HEK293 (cell line): Measurements from ENCODE around the gene BTRC.

Source experiments
- BCL11A ChIP-seq: fragments of 450-650 bp; formaldehyde crosslinking; IDR thresholded peaks from 2 replicates; pipeline ENCODE4 v1.5.1; 2016; ENCODE audit warnings: low read depth, missing biosample characterization, missing genetic modification characterization
- GLIS1 ChIP-seq: fragments of 450-650 bp; formaldehyde crosslinking; IDR thresholded peaks from 2 replicates; pipeline ENCODE4 v1.5.1; 2016; ENCODE audit warnings: missing biosample characterization, missing genetic modification characterization
- PRDM1 ChIP-seq: fragments of 450-650 bp; formaldehyde crosslinking; IDR thresholded peaks from 2 replicates; pipeline ENCODE4; 2016; ENCODE audit warnings: missing biosample characterization, missing genetic modification characterization
- SP2 ChIP-seq: fragments of 450-650 bp; formaldehyde crosslinking; IDR thresholded peaks from 2 replicates; pipeline ENCODE4 v1.5.1; 2016; ENCODE audit warnings: missing biosample characterization, missing genetic modification characterization
- ZNF157 ChIP-seq: fragments of 450-650 bp; formaldehyde crosslinking; IDR thresholded peaks from 2 replicates; pipeline ENCODE4 v1.5.1; 2016; ENCODE audit warnings: missing biosample characterization, missing genetic modification characterization
- ZNF324 ChIP-seq: fragments of 450-650 bp; formaldehyde crosslinking; IDR thresholded peaks from 2 replicates; pipeline ENCODE4 v1.5.1; 2016; ENCODE audit warnings: missing biosample characterization, missing genetic modification characterization
- ZNF366 ChIP-seq: fragments of 450-650 bp; formaldehyde crosslinking; conservative IDR thresholded peaks from 2 replicates; pipeline ENCODE4 v1.5.1; 2016; ENCODE audit warnings: missing biosample characterization, missing genetic modification characterization
- ZNF629 ChIP-seq: fragments of 450-650 bp; formaldehyde crosslinking; IDR thresholded peaks from 2 replicates; pipeline ENCODE4 v1.5.1; 2017; ENCODE audit warnings: missing biosample characterization, missing genetic modification characterization
- ZNF654 ChIP-seq: fragments of 450-650 bp; formaldehyde crosslinking; IDR thresholded peaks from 2 replicates; pipeline ENCODE4 v1.5.1; 2016; ENCODE audit warnings: low read depth, missing biosample characterization, missing genetic modification characterization
- ZNF785 ChIP-seq: fragments of 450-650 bp; formaldehyde crosslinking; IDR thresholded peaks from 2 replicates; pipeline ENCODE4 v1.5.1; 2016; ENCODE audit warnings: missing biosample characterization, missing genetic modification characterization
- ZNF843 ChIP-seq: fragments of 450-650 bp; formaldehyde crosslinking; IDR thresholded peaks from 2 replicates; pipeline ENCODE4 v1.5.1; 2016; ENCODE audit warnings: missing biosample characterization, missing genetic modification characterization
- TF ChIP-seq, protein P1 (sequence below): fragments of 450-650 bp; formaldehyde crosslinking; IDR thresholded peaks from 2 replicates; pipeline ENCODE4 v1.5.1; 2017; ENCODE audit warnings: missing biosample characterization, missing genetic modification characterization
- TF ChIP-seq, protein P2 (sequence below): fragments of 450-650 bp; formaldehyde crosslinking; IDR thresholded peaks from 2 replicates; pipeline ENCODE4 v1.5.1; 2016; ENCODE audit warnings: missing biosample characterization, missing genetic modification characterization
- TF ChIP-seq, protein P3 (sequence below): fragments of 450-650 bp; formaldehyde crosslinking; IDR thresholded peaks from 2 replicates; pipeline ENCODE4 v1.5.1; 2016; ENCODE audit warnings: missing biosample characterization, missing genetic modification characterization
- TF ChIP-seq, protein P4 (sequence below): fragments of 450-650 bp; formaldehyde crosslinking; IDR thresholded peaks from 2 replicates; pipeline ENCODE4 v1.5.1; 2016; ENCODE audit warnings: missing biosample characterization, missing genetic modification characterization
- TF ChIP-seq, protein P5 (sequence below): fragments of 450-650 bp; formaldehyde crosslinking; IDR thresholded peaks from 2 replicates; pipeline ENCODE4 v1.5.1; 2016; ENCODE audit warnings: missing biosample characterization, missing genetic modification characterization
- TF ChIP-seq, protein P6 (sequence below): fragments of 450-650 bp; formaldehyde crosslinking; IDR thresholded peaks from 2 replicates; pipeline ENCODE4 v1.5.1; 2016; ENCODE audit warnings: missing biosample characterization, missing genetic modification characterization

Gene BTRC

DNA sequence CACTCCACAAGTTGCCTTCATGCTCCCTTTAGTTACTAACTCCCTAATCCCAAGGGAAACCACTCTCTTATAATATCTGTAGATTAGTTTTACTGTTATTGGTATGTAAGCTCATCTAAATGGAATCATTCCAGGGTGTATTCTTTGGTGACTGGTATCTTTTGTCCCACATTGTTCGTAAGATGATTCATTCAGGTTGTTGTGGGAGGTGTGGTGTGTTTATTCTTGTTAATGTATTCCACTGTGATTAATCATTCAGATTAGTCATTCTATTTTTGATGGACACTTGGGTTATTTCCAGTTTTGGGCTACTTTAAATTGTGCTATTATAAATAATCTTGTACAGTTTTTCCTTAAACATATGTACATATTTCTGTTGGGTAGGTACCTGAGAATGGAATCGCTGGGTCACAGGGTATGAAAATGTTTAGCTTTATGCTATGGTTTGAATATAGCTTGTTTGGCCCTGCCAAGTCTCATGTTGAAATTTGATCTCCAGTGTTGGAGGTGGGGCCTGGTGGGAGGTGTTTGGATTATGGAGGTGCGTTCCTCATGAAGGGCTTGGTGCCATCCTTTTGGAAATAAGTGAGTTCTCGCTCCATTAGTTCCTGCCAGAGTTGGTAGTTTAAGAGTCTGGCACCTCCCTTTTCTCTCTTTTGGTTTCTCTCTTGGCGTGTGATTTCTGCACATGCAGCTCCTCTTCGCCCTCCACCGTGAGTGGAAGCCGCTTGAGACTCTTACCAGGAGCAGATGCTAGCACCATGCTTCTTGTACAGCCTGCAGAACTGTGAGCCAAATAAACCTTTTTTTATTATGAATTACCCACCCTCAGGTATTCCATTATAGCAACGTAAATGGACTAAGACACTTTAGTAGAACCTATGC, 13.8 kb downstream of the BTRC start (continued):
- no peak for TF ChIP-seq ZNF157
- TF ChIP-seq, protein P1, sequence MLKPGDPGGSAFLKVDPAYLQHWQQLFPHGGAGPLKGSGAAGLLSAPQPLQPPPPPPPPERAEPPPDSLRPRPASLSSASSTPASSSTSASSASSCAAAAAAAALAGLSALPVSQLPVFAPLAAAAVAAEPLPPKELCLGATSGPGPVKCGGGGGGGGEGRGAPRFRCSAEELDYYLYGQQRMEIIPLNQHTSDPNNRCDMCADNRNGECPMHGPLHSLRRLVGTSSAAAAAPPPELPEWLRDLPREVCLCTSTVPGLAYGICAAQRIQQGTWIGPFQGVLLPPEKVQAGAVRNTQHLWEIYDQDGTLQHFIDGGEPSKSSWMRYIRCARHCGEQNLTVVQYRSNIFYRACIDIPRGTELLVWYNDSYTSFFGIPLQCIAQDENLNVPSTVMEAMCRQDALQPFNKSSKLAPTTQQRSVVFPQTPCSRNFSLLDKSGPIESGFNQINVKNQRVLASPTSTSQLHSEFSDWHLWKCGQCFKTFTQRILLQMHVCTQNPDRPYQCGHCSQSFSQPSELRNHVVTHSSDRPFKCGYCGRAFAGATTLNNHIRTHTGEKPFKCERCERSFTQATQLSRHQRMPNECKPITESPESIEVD = peak; percentile 78
- TF ChIP-seq ZNF843 (tag by site-specific recombination) = 0 out of 2 replicates have a peak, but pooled peaks have one; percentile 31
- 0 out of 2 replicates have a peak, but pooled peaks have one; percentile 9 for TF ChIP-seq SP2
- TF ChIP-seq GLIS1 (tag by site-specific recombination) = peak; percentile 57
- TF ChIP-seq, protein P2, sequence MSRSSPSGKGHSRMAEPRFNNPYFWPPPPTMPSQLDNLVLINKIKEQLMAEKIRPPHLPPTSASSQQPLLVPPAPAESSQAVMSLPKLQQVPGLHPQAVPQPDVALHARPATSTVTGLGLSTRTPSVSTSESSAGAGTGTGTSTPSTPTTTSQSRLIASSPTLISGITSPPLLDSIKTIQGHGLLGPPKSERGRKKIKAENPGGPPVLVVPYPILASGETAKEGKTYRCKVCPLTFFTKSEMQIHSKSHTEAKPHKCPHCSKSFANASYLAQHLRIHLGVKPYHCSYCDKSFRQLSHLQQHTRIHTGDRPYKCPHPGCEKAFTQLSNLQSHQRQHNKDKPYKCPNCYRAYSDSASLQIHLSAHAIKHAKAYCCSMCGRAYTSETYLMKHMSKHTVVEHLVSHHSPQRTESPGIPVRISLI = peak; percentile 66; the same call in 1 of the 2 replicates
- TF ChIP-seq ZNF324 (tag by site-specific recombination) = no peak
- peak; percentile 69; the same call in 1 of the 2 replicates for TF ChIP-seq ZNF629 (tag by site-specific recombination)
- TF ChIP-seq, protein P3, sequence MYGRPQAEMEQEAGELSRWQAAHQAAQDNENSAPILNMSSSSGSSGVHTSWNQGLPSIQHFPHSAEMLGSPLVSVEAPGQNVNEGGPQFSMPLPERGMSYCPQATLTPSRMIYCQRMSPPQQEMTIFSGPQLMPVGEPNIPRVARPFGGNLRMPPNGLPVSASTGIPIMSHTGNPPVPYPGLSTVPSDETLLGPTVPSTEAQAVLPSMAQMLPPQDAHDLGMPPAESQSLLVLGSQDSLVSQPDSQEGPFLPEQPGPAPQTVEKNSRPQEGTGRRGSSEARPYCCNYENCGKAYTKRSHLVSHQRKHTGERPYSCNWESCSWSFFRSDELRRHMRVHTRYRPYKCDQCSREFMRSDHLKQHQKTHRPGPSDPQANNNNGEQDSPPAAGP (tag by site-specific recombination) = peak; percentile 91
- TF ChIP-seq, protein P4, sequence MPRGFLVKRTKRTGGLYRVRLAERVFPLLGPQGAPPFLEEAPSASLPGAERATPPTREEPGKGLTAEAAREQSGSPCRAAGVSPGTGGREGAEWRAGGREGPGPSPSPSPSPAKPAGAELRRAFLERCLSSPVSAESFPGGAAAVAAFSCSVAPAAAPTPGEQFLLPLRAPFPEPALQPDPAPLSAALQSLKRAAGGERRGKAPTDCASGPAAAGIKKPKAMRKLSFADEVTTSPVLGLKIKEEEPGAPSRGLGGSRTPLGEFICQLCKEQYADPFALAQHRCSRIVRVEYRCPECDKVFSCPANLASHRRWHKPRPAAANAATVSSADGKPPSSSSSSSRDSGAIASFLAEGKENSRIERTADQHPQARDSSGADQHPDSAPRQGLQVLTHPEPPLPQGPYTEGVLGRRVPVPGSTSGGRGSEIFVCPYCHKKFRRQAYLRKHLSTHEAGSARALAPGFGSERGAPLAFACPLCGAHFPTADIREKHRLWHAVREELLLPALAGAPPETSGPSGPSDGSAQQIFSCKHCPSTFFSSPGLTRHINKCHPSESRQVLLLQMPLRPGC = peak; percentile 68
- peak; percentile 3; the same call in 1 of the 2 replicates for TF ChIP-seq ZNF654
- 0 out of 2 replicates have a peak, but pooled peaks have one; percentile 7 for TF ChIP-seq PRDM1
- peak; percentile 84 for TF ChIP-seq ZNF366 (tag by site-specific recombination)
- TF ChIP-seq, protein P5, sequence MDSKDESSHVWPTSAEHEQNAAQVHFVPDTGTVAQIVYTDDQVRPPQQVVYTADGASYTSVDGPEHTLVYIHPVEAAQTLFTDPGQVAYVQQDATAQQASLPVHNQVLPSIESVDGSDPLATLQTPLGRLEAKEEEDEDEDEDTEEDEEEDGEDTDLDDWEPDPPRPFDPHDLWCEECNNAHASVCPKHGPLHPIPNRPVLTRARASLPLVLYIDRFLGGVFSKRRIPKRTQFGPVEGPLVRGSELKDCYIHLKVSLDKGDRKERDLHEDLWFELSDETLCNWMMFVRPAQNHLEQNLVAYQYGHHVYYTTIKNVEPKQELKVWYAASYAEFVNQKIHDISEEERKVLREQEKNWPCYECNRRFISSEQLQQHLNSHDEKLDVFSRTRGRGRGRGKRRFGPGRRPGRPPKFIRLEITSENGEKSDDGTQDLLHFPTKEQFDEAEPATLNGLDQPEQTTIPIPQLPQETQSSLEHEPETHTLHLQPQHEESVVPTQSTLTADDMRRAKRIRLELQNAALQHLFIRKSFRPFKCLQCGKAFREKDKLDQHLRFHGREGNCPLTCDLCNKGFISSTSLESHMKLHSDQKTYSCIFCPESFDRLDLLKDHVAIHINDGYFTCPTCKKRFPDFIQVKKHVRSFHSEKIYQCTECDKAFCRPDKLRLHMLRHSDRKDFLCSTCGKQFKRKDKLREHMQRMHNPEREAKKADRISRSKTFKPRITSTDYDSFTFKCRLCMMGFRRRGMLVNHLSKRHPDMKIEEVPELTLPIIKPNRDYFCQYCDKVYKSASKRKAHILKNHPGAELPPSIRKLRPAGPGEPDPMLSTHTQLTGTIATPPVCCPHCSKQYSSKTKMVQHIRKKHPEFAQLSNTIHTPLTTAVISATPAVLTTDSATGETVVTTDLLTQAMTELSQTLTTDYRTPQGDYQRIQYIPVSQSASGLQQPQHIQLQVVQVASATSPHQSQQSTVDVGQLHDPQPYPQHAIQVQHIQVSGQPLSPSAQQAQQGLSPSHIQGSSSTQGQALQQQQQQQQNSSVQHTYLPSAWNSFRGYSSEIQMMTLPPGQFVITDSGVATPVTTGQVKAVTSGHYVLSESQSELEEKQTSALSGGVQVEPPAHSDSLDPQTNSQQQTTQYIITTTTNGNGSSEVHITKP (tag by site-specific recombination) = peak; percentile 83
- no peak for TF ChIP-seq ZNF785 (tag by site-specific recombination)
- TF ChIP-seq, protein P6, sequence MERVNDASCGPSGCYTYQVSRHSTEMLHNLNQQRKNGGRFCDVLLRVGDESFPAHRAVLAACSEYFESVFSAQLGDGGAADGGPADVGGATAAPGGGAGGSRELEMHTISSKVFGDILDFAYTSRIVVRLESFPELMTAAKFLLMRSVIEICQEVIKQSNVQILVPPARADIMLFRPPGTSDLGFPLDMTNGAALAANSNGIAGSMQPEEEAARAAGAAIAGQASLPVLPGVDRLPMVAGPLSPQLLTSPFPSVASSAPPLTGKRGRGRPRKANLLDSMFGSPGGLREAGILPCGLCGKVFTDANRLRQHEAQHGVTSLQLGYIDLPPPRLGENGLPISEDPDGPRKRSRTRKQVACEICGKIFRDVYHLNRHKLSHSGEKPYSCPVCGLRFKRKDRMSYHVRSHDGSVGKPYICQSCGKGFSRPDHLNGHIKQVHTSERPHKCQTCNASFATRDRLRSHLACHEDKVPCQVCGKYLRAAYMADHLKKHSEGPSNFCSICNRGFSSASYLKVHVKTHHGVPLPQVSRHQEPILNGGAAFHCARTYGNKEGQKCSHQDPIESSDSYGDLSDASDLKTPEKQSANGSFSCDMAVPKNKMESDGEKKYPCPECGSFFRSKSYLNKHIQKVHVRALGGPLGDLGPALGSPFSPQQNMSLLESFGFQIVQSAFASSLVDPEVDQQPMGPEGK (tag by site-specific recombination) = peak; percentile 42; the same call in 1 of the 2 replicates
- TF ChIP-seq BCL11A (tag by site-specific recombination) = peak; percentile 61; the same call in 1 of the 2 replicates
